GM19467 (cell line): ENCODE measurements around the gene GPBP1.
"Not testable (repeated sequence)": the region's sequence is repeated elsewhere in the genome, so short reads cannot be mapped to it uniquely, and the experiment has no call there.

Experiments used
- ATAC-seq: cut with Tn5 transposase; IDR thresholded peaks from one replicate; pipeline ENCODE4 v1.9.1; 2021; ENCODE audit warnings: mild to moderate bottlenecking, moderate library complexity; ENCODE audit not compliant: unreplicated experiment

GPBP1 gene, protein sequence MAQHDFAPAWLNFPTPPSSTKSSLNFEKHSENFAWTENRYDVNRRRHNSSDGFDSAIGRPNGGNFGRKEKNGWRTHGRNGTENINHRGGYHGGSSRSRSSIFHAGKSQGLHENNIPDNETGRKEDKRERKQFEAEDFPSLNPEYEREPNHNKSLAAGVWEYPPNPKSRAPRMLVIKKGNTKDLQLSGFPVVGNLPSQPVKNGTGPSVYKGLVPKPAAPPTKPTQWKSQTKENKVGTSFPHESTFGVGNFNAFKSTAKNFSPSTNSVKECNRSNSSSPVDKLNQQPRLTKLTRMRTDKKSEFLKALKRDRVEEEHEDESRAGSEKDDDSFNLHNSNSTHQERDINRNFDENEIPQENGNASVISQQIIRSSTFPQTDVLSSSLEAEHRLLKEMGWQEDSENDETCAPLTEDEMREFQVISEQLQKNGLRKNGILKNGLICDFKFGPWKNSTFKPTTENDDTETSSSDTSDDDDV

DNA sequence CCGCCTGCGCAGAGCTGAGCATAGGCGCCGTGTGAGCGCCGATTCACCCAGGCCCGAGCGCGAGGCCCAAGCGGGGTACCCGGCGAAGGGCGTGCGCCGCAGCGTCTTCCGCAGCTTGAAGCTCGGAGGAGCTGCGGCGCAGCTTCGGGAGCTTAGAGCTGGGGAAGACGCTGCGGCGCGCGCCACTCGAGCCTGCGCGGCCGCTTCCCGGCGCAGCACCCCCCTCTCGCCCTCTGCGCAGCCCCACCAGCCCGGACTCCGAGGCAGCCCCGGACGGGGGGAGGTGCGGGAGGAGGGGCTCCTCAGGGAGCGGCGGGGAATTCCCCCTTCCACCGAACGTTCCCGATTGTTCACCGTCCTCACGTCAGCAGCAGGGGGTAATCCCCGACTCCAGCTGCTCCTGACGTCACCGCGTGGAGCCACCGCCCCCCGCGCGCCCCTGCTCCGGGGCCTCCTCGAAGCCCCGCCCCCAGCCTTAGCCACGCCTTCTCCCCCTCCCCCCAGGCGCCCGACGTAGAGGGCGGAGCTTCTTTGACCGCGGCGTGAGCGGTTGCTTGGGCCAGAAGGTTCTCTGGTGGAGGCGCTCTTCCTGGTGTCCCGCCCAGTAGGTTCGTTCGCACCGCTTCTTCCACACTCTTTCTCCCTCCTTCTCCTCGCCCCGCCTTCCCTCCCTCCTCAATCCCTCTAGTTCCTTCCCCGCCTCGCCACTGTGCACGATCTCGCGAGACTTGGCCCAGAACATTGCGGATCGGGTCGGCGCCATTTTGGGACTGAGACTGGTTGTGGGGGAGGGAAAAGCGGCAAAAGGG, at the start of gene GPBP1:
Gene GPBP1, plus strand, starts transcription at position 741 of the 809 bp plus-strand sequence. CDS start 40,072 bp downstream, outside the sequence.
- peak; percentile 63 for ATAC-seq

DNA sequence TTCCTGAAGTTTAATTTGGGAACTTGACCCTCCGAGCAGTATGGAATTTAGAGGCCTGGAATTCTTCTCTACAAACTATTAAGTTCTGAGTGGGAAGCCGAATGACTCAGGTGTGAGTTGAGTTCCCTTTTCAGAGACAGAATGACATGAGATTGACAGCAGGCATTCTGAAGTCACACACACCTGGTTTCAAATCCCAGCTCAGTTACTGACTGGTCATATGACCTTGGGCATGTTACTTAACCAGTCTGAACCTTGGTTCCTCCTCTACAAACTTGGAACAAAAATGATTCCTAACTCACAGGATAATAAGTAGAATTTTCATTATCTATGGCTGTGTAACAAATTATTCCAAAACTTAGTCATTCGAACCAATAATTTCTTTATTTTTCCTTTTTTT, 45.5 kb upstream of the GPBP1 start:
- no peak for ATAC-seq

GRCh38 chr5:57133574-57133973, 40.3 kb upstream of the GPBP1 start:
- no peak for ATAC-seq

DNA sequence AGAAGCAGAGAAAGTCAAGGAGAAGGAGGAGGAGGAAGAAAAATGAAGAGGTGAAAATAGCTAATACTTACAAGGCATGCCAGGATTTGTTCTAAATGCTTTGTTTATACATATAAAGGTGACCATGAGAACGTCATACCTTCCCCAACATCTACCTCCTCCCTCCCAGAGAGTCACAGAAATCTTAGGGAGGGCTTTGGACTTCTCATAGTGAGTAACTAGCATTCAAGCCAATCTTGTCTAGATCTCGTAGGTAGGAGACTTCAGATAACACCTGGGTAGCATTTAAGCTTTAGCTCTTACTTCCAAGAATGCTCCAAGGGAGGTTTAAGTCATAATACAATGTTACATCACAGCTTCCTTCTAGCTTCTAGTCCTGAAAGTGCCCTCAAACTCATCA, 36.5 kb upstream of the GPBP1 start:
- ATAC-seq = no peak

GRCh38 chr5:57152316-57152715, 21.5 kb upstream of the GPBP1 start:
- no peak for ATAC-seq

GRCh38 chr5:57155033-57155432, 18.8 kb upstream of the GPBP1 start:
- no peak for ATAC-seq

DNA sequence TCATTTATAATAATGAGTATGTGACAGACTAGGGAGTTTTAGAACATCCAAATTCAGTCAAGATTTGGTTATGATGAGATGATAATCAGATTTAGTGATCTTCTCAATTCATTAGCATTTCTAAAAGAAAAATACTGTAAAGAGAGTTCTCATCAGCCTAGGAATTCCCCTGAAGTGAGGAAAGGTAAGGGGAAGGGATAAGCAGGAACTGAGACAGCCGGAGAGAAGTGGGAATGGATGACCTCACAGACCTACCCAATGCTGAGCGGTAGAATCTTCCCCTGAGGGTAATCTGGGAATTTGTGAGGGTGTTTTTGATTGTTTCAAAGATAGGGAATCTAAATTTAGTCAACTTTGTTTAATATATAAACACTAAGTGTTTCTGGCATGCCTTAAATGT, 16.7 kb upstream of the GPBP1 start:
- ATAC-seq = no peak

DNA sequence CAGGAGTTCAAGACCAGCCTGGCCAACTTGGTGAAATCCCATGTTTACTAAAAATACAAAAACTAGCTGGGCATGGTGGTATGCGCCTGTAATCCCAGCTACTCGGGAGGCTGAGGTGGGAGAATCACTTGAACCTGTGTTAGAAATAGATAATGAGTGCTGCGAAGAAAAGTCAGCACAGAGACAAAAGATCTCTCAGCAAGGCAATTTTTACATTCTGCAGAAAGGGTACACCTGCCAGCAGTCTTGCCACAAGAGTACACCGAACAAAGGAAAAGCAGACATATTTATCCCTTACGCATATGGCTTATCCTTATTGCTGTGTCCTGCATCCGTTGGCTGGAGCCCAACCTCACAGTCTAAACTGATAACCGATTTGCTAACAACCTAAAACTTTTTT, 16.2 kb upstream of the GPBP1 start:
- no peak for ATAC-seq

DNA sequence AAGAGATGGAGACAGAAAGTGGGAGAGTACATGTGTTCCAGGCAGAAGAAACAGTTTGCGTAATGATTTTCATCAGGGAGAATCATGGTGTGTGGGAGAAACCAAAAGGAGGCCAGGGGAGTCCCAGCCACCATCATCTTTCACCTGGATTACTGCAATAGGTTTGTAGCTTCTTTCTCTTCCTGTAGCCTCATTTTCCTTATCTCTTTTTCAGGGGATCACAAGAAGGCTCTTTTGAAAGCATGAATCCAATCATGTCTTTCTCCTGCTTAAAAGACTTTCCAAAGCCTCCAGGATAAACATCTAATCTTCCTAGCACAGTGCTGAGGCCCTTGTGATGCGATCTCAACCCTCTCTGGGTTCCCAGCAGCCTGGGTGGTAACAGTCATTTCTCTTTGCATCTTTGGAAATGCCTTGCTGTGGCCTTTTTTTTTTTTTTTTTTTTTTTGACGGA, 10.3 kb upstream of the GPBP1 start:
- no peak for ATAC-seq

GRCh38 chr5:57164124-57164523, 9.7 kb upstream of the GPBP1 start:
- ATAC-seq = no peak

- ATAC-seq = not testable (repeated sequence)
Measured at GRCh38 chr5:57165171-57165570, 8.7 kb upstream of the GPBP1 start.

DNA sequence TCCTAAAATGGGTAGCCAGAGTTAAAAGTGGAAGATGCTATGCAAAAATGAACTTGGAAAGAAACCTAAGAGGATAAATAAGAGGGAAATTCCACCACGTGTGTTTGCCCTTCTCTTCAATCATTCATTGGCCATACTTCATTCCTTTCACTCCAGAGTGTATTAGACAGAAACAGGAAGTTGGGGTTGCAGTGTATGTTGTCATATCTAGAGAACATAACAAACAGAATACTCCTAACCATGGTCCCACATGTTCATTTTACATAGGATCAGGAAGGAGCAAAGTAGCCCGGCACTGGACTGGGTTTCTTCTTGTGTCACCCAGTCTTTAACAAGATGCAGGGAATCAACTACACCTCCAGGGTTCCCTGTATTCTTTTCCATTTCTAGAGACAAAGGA, 7.6 kb upstream of the GPBP1 start:
- ATAC-seq = no peak

DNA sequence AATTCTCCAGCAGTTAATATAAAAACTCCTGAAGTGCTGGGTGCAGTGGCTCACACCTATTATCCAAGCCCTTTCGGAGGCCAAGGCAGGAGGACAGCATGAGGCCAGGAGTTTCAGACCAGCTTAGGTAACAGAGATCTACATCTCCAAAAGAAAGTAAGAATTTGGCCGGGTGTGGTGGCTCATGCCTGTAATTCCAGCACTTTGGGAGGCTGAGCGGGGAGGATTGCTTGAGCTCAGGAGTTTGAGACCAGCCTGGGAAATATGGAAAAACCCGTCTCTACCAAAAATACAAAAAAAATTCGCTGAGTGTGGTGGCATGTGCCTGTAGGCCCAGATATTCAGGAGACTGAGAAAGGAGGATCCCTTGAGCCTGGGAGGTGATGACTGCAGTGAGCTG, 6.7 kb upstream of the GPBP1 start:
- no peak for ATAC-seq

GRCh38 chr5:57170116-57170515, 3.7 kb upstream of the GPBP1 start:
- not testable (repeated sequence) for ATAC-seq

DNA sequence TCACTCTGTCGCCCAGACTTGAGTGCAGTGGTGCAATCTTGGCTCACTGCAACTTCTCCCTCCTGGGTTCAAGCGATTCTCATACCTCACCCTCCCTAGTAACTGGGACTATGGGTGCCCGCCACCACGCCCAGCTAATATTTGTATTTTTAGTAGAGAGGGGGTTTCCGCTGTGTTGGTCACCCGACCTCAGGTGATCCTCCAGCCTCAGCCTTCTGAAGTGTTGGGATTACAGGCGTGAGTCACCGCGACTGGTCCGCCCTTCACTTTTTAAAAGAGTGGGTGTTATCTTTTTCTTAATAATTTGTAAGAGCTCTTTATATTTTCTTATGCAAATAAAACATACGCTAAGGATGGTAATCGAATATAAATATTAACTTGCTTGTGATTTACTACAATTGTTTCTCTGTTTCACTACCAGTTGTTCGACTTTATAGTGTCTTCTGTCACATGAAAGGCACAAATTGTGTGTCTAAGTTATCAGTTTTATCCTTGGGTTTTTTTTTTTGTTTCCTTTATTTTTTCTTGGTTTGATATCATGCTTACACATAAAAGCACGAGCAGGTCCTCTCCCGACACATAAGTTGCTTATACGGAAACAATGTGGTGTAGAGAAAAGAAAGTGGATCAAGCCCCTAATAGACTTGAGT, 1.9 kb upstream of the GPBP1 start:
- no peak for ATAC-seq

DNA sequence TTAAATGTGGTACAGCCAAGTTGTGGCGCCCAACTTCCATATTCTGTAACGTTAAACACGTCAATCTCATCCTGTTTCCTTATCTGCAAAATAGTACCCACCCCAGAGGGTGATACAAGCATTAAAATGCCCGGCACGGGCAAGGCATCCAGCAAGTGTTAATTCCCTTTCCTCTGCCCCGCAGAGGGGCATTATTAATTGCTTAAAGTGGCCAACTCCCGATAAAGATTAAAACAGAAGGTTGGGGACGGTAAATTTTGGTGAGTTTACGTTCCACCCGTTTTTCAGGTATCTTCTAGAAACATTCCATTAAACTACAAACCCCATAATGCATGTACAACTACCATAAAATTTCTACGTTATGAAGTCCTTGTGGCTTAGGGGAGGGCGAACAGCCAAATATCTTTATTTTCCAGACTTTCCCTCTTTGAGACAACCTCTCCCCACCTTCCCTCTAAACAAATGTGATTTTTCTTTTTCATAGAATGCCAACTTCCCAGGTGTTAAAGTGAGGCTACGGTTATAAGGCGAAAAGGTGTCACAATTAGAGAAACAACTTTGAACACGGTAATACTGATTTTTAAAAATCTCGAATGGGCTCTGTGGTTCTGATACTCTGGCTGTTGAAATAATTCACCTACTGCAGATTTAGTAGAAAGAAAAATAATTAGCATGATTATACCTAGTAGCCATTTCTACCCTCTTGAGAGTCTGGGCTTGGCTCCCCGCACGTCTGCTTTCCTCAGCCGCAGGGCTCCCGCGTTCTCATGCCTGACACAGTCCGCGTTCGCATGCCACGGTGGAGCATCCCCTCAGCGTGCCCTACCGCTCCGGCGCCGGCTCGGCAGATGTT, 1.2 kb upstream of the GPBP1 start:
- ATAC-seq = no peak

DNA sequence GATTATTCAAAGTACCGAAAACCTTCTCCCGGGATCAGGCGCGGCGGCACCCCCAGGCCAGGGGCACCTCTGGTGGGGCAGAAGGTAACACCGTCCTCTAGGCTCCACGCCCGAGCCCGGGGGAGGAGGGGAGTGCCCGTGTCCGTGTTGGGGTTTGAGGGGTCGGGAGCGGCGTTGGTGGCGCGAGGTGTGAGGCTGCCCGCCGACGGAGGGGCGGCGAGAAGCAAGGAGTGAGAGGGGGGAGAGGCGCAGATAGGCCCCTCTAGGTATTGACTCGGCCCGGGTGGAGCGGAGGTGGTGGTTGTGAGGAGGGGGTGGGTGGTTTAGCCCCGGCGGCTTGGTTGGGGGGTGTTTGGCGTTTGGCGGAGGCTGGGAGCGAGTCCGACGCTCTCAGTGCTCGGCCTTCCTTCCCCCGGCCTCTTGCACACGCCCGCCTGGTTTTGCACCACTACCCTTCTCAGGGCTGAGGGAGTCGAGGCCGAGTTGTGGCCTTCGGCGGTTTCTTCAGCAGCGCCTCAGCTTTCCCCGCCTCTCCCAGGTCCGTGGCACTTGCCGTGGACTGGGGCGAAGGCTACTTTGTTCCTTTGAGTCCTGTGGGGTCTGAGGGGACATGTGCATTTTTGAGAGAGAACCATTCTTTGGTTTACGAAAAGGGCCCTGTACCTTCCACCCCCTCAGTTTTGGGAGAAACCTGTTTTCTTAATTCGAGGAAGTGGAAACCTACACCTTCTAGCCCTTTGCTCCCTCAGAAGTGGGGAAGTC, 450 bp downstream of the GPBP1 start:
- peak; percentile 3 for ATAC-seq

GRCh38 chr5:57174890-57175510, 1.1 kb downstream of the GPBP1 start:
- no peak for ATAC-seq
